Trophoblast cell (in vitro differentiated cells and primary cell): ENCODE measurements around the gene SOX8.

Experiments
- DNase-seq, 2 donors: peaks; one replicate each; pipeline ENCODE4 v3.0.0-alpha.2; 2016
- H2AFZ ChIP-seq: 2 replicates; pipeline ENCODE4 v1.6.1; 2013; ENCODE audit warnings: low read length, moderate library complexity, mild to moderate bottlenecking; ENCODE audit not compliant: insufficient read depth, poor library complexity
- H2AK5ac ChIP-seq: 2 replicates; pipeline ENCODE4 v1.6.1; 2013; ENCODE audit warnings: mild to moderate bottlenecking, low read length
- H2BK120ac ChIP-seq: 2 replicates; pipeline ENCODE4 v1.6.1; 2013; ENCODE audit warnings: low read length, mild to moderate bottlenecking, moderate library complexity; ENCODE audit not compliant: insufficient read depth, poor library complexity
- H2BK12ac ChIP-seq: 2 replicates; pipeline ENCODE4 v1.6.1; 2013; ENCODE audit warnings: mild to moderate bottlenecking, low read length, moderate library complexity
- H2BK5ac ChIP-seq: 2 replicates; pipeline ENCODE4 v1.6.1; 2013; ENCODE audit warnings: low read length, low read depth, moderate library complexity, mild to moderate bottlenecking; ENCODE audit not compliant: poor library complexity
- H3K14ac ChIP-seq: 2 replicates; pipeline ENCODE4 v1.6.1; 2013; ENCODE audit warnings: mild to moderate bottlenecking, low read length
- H3K18ac ChIP-seq: 2 replicates; pipeline ENCODE4 v1.6.1; 2013; ENCODE audit warnings: mild to moderate bottlenecking, low read length
- H3K23ac ChIP-seq: 2 replicates; pipeline ENCODE4 v1.6.1; 2013; ENCODE audit warnings: low read length
- H3K27ac ChIP-seq: 2 replicates; pipeline ENCODE4 v1.5.1; 2013; ENCODE audit warnings: low read depth, mild to moderate bottlenecking, inconsistent platforms, low read length, moderate library complexity
- H3K27me3 ChIP-seq: 2 replicates; pipeline ENCODE4 v1.6.1; 2013; ENCODE audit warnings: inconsistent platforms, mild to moderate bottlenecking, low read length, moderate library complexity; ENCODE audit not compliant: insufficient read depth
- H3K36me3 ChIP-seq, 2 experiments: 1 replicate in 1 of 2; 2 replicates in 1 of 2; pipeline ENCODE4 v1.6.1; 2013; ENCODE audit warnings: low read length in 2 of 2, mild to moderate bottlenecking in 2 of 2, moderate library complexity in 1 of 2; ENCODE audit not compliant: insufficient read depth in 2 of 2, control insufficient read depth in 1 of 2
- H3K4ac ChIP-seq: 2 replicates; pipeline ENCODE4 v1.6.1; 2013; ENCODE audit warnings: low read depth, mild to moderate bottlenecking, low read length, moderate library complexity
- H3K4me1 ChIP-seq, 2 experiments: 1 replicate in 1 of 2; 2 replicates in 1 of 2; pipeline ENCODE4 v1.6.1; 2013; ENCODE audit warnings: low read length in 2 of 2, mild to moderate bottlenecking in 2 of 2, moderate library complexity in 1 of 2; ENCODE audit not compliant: insufficient read depth in 2 of 2, control insufficient read depth in 1 of 2
- H3K4me2 ChIP-seq: 2 replicates; pipeline ENCODE4 v1.6.1; 2013; ENCODE audit warnings: inconsistent platforms, mild to moderate bottlenecking, low read length, moderate library complexity
- H3K4me3 ChIP-seq: 2 replicates; pipeline ENCODE4 v1.5.1; 2013; ENCODE audit warnings: mild to moderate bottlenecking, low read depth, low read length, inconsistent platforms
- H3K79me1 ChIP-seq: one replicate; pipeline ENCODE4 v1.6.1; 2013; ENCODE audit warnings: low read length
- H3K79me2 ChIP-seq: 2 replicates; pipeline ENCODE4 v1.6.1; 2013; ENCODE audit warnings: low read length, mild to moderate bottlenecking; ENCODE audit not compliant: control insufficient read depth, insufficient read depth, poor library complexity
- H3K9ac ChIP-seq: 2 replicates; pipeline ENCODE4 v1.6.1; 2013; ENCODE audit warnings: mild to moderate bottlenecking, low read length
- H3K9me3 ChIP-seq: 2 replicates; pipeline ENCODE4 v1.6.1; 2013; ENCODE audit warnings: low read depth, mild to moderate bottlenecking, control low read depth, inconsistent platforms, low read length; ENCODE audit not compliant: insufficient read depth
- H4K12ac ChIP-seq: 2 replicates; pipeline ENCODE4 v1.6.1; 2013; ENCODE audit warnings: low read depth, mild to moderate bottlenecking, low read length, moderate library complexity
- H4K8ac ChIP-seq: 2 replicates; pipeline ENCODE4 v1.6.1; 2013; ENCODE audit warnings: low read depth, mild to moderate bottlenecking, low read length, moderate library complexity
- H4K91ac ChIP-seq: one replicate; pipeline ENCODE4 v1.6.1; 2013; ENCODE audit warnings: low read depth, mild to moderate bottlenecking, low read length, moderate library complexity
- WGBS: extraction: QIAGEN DNeasy Blood & Tissue Kit; methylation state at CpG from one replicate; pipeline ENCODE4 v1.1.7; 2013; ENCODE audit warnings: missing lambda C conversion rate; ENCODE audit not compliant: insufficient read length, insufficient coverage; ENCODE audit errors: extremely low coverage; 5-methylcytosine and 5-hydroxymethylcytosine counted together

The SOX8 gene

DNA sequence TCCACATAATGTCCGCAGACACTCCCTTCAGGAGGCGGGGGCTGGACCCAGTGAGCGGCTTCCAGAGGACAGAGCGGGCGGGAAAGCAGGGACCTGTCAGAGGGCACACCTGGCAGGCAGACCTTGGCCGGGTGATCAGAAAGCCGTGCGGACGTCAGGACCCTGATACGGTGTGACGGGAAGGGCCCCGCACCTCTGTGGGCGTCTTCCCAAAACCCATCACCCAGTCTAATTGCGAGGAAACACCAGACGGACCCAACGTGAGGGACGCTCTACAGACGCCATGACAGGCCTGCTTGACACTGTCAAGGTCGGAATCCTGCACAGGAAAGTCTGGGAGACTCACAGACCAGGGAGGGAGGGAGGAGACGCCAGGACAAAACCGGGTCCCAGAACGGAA lies 19.2 kb upstream of the SOX8 start:
- Histone ChIP-seq H3K79me1 (no peaks in the 10 kb centered on the region), H3K27me3 (no peaks in the 10 kb centered on the region)

DNA sequence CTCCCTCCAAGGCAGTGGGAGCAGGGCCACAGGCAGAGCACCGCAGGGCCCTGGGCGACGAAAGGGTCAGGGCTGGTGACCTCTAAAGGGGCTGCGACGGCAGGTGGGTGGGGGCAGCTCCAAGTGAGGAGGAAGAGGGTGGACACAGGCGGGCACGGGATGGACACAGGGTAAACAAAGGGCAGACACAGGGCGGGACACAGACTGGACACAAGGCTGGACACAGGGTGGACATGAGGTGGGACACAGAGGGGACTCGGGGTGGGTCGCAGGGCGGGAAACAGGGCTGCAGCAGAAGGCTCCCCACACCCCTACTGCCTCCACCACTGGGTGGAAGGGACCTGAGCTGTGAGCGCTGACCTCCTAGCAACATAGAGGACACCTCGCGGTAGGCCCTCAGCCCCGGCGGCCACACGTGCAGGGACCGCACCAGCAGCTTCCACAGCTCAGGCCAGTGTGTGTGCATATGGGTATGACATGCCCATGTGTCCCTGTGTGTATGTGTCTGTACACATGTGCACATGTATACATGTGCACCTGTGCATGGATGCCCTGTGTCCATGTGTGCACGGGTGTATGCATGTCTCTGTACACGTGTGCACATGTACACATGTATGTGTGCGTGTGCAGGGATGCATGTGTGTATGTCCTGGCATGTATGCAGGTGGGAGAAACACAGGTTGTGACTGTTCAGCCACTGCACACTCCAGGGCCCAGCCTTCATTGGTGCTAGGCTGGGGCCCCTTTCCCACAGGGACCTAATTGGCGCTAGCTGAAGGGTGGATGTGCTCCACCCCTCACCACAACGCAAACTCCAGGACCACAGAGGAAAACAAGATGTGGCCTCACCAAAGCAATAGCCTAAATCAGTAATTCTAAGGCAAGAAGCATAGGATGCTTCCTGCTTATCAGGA lies 18.4 kb upstream of the SOX8 start:
- Histone ChIP-seq H3K36me3 (no peaks in the 10 kb centered on the region), H4K8ac (no peak overlapping the region), H3K4me2 (no peak overlapping the region), H2BK12ac (no peak overlapping the region), H2BK120ac (no peak overlapping the region), H3K4me1 (no peaks in the 10 kb centered on the region), H2AK5ac (no peak overlapping the region), H3K18ac (no peak overlapping the region), H3K27ac (no peak overlapping the region), H3K4me3 (no peak overlapping the region), H3K79me2 (no peaks in the 10 kb centered on the region), H3K23ac (no peak overlapping the region), H3K14ac (no peak overlapping the region), H3K9ac (no peak overlapping the region), H3K27me3 (no peaks in the 10 kb centered on the region), H4K91ac (no peak overlapping the region), H3K79me1 (no peaks in the 10 kb centered on the region), H3K9me3 (peaks cover 32% of the 10 kb centered on the region), H2AFZ (no peak overlapping the region), H2BK5ac (no peak overlapping the region), H3K4ac (no peak overlapping the region), H4K12ac (no peak overlapping the region)
- WGBS: no CpG with 5 or more reads among the region's 23 CpGs
- DNase-seq: no peak

More for the DNA sequence above, 19.2 kb upstream of the SOX8 start:
- Histone ChIP-seq H2AK5ac (no peak overlapping the region), H3K4me3 (no peak overlapping the region), H3K23ac (no peak overlapping the region), H3K4ac (no peak overlapping the region), H3K14ac (no peak overlapping the region), H4K91ac (no peak overlapping the region), H2AFZ (no peak overlapping the region), H3K4me1 (no peaks in the 10 kb centered on the region), H3K79me2 (no peaks in the 10 kb centered on the region), H2BK120ac (no peak overlapping the region), H4K8ac (no peak overlapping the region), H3K9ac (no peak overlapping the region), H2BK5ac (no peak overlapping the region), H3K18ac (no peak overlapping the region), H2BK12ac (no peak overlapping the region), H3K9me3 (peaks cover 31% of the 10 kb centered on the region), H3K36me3 (no peaks in the 10 kb centered on the region), H4K12ac (no peak overlapping the region), H3K27ac (no peak overlapping the region), H3K4me2 (no peak overlapping the region)
- DNase-seq: no peak
- whole genome bisulfite sequencing: no CpG with 5 or more reads among the region's 22 CpGs

DNA sequence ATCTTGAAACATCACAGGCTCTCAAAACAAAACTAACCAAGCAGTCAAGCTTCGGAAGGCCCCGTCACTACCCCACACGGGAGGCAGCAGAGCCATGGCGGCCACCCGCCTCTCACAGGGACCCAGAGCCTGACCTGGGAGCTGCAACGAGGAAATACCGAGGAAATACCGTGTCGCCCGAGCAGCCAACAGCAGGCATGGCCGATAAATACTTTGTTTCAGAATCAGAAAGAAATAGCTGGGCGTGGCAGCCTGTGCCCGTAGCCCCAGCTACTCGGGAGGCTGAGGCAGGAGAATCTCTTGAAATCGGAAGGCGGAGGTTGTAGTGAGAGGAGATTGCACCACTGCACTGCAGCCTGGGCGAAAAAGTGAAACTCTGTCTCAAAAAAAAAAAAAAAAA lies 17.7 kb upstream of the SOX8 start:
- no peak overlapping the region for H3K4me2 ChIP-seq
- H3K79me2 ChIP-seq: no peaks in the 10 kb centered on the region
- no peak overlapping the region for H3K4me3 ChIP-seq
- H3K27ac ChIP-seq: no peak overlapping the region
- no peaks in the 10 kb centered on the region for H3K27me3 ChIP-seq
- no peak overlapping the region for H3K14ac ChIP-seq
- WGBS: no CpG with 5 or more reads among the region's 17 CpGs
- H4K8ac ChIP-seq: no peak overlapping the region
- no peaks in the 10 kb centered on the region for H3K36me3 ChIP-seq
- H2BK5ac ChIP-seq: no peak overlapping the region
- H3K18ac ChIP-seq: no peak overlapping the region
- peak; percentile 48 to 78 for DNase-seq
- no peak overlapping the region for H3K9ac ChIP-seq
- H3K4me1 ChIP-seq: no peaks in the 10 kb centered on the region
- no peak overlapping the region for H3K23ac ChIP-seq
- no peak overlapping the region for H2BK120ac ChIP-seq
- no peaks in the 10 kb centered on the region for H3K79me1 ChIP-seq
- H2BK12ac ChIP-seq: no peak overlapping the region
- H4K91ac ChIP-seq: no peak overlapping the region
- no peak overlapping the region for H2AFZ ChIP-seq
- peaks cover 31% of the 10 kb centered on the region for H3K9me3 ChIP-seq
- H2AK5ac ChIP-seq: no peak overlapping the region
- no peak overlapping the region for H3K4ac ChIP-seq
- H4K12ac ChIP-seq: no peak overlapping the region

- Histone ChIP-seq H4K91ac (no peak overlapping the region), H3K27me3 (no peaks in the 10 kb centered on the region), H4K12ac (no peak overlapping the region), H3K79me1 (no peaks in the 10 kb centered on the region), H3K36me3 (peaks cover 0 to 2% of the 10 kb centered on the region in 2 experiments), H4K8ac (no peak overlapping the region), H2AFZ (no peak overlapping the region), H3K27ac (no peak overlapping the region), H3K4ac (no peak overlapping the region), H3K23ac (no peak overlapping the region), H3K14ac (no peak overlapping the region), H2BK5ac (no peak overlapping the region), H2BK12ac (no peak overlapping the region), H3K4me1 (peaks cover 0 to 2% of the 10 kb centered on the region in 2 experiments), H3K4me3 (no peak overlapping the region), H3K4me2 (no peak overlapping the region), H3K9ac (no peak overlapping the region), H3K79me2 (no peaks in the 10 kb centered on the region), H2BK120ac (no peak overlapping the region), H3K18ac (no peak overlapping the region), H3K9me3 (peaks cover 27% of the 10 kb centered on the region), H2AK5ac (no peak overlapping the region)
- DNase-seq: peak in 1 of 2 donors; percentile 59
- WGBS: no CpG with 5 or more reads among the region's 27 CpGs
These were observed 17.1 kb upstream of the SOX8 start for GRCh38 chr16:964356-965035.
